Central memory CD8-positive, alpha-beta T cell (primary cell): ENCODE results near the gene NPRL2.

Experiments used
- ATAC-seq: fragments of 150-1000 bp; cut with Tn5 transposase; replicated peaks from 2 replicates; pipeline ENCODE4 v1.10.0; 2022; ENCODE audit warnings: mild to moderate bottlenecking, moderate FRiP score, moderate number of reproducible peaks; ENCODE audit not compliant: poor library complexity, severe bottlenecking; ENCODE audit errors: extremely low read depth
- DNase-seq, 2 donors: peaks; one replicate each; pipeline ENCODE4 v3.0.0; 2021; ENCODE audit warnings: low spot score in 2 of 2
- H3K27ac Mint-ChIP-seq: one replicate; pipeline ENCODE4 v1.8.0; 2022; ENCODE audit warnings: low read depth, mild to moderate bottlenecking, moderate library complexity, mixed read lengths
- H3K27me3 Mint-ChIP-seq: one replicate; pipeline ENCODE4 v1.8.0; 2022; ENCODE audit warnings: mixed read lengths
- H3K36me3 Mint-ChIP-seq: one replicate; pipeline ENCODE4 v1.8.0; 2022; ENCODE audit warnings: mild to moderate bottlenecking, moderate library complexity, mixed read lengths; ENCODE audit not compliant: insufficient read depth
- H3K4me1 Mint-ChIP-seq: one replicate; pipeline ENCODE4 v1.8.0; 2022; ENCODE audit warnings: mixed read lengths
- H3K4me3 Mint-ChIP-seq: one replicate; pipeline ENCODE4 v1.8.0; 2022; ENCODE audit warnings: mild to moderate bottlenecking, moderate library complexity, mixed read lengths
- H3K9me3 Mint-ChIP-seq: one replicate; pipeline ENCODE4 v1.8.0; 2022; ENCODE audit warnings: mixed read lengths

Gene NPRL2

GRCh38 chr3:50382722-50383121, 32.1 kb upstream of the NPRL2 start:
- DNase-seq, result no peak
- Mint-ChIP-seq H3K4me3 (no peak overlapping the region), H3K27ac (no peak overlapping the region), H3K27me3 (no peaks in the 10 kb centered on the region), H3K4me1 (no peaks in the 10 kb centered on the region), H3K36me3 (peaks cover 2% of the 10 kb centered on the region), H3K9me3 (no peaks in the 10 kb centered on the region)
- ATAC-seq, result no peak

GRCh38 chr3:50381383-50381782, 30.8 kb upstream of the NPRL2 start:
- no peaks in the 10 kb centered on the region for H3K4me1 Mint-ChIP-seq
- H3K4me3 Mint-ChIP-seq, result no peak overlapping the region
- no peak for ATAC-seq

DNA sequence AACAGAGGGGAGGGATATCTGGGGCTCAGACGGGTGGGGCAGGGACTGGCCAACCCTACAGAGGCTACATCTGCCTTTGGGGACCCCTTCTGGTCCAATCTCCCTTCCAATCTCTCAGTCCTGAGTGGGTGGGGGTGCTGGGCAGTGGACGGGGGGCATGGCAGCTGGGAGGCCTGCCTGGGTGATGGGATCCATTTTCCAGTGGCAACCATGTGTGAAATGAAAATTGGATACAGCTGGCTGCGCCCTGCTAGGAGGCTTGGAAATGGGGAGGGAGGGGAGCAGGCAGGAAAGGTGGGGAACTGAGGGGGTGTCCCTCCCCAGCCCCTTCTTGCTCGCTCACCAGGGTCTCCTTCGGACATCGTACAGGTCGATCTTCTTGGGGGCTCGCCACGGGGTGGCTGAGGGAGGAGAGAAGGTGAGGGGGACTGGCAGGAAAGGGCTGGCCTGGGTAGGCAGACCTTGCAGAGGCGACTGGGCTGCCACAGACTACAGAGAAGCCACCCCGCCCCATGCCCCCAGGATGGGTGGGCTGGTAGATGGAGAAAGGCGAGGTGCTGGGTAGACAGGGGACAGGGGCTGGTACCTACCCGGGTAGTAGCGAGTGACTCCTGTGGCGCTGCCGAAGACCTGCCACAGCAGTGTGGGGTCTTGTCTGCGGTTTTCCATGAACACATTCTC, 30.0 kb upstream of the NPRL2 start:
- Mint-ChIP-seq H3K36me3 (peaks cover 2% of the 10 kb centered on the region), H3K4me3 (no peak overlapping the region)
- no peak for ATAC-seq

More at GRCh38 chr3:50381383-50381782, 30.8 kb upstream of the NPRL2 start:
- Mint-ChIP-seq H3K27me3 (no peaks in the 10 kb centered on the region), H3K9me3 (no peaks in the 10 kb centered on the region), H3K27ac (no peak overlapping the region), H3K36me3 (peaks cover 2% of the 10 kb centered on the region)
- DNase-seq, result no peak

GRCh38 chr3:50378757-50379156, 28.2 kb upstream of the NPRL2 start:
- H3K4me1 Mint-ChIP-seq, result peaks cover under 1% of the 10 kb centered on the region
- DNase-seq, result no peak
- H3K27me3 Mint-ChIP-seq, result no peaks in the 10 kb centered on the region
- no peak for ATAC-seq
- no peaks in the 10 kb centered on the region for H3K36me3 Mint-ChIP-seq
- no peak overlapping the region for H3K4me3 Mint-ChIP-seq
- H3K9me3 Mint-ChIP-seq, result no peaks in the 10 kb centered on the region
- H3K27ac Mint-ChIP-seq, result no peak overlapping the region

More for the DNA sequence above, 30.0 kb upstream of the NPRL2 start:
- no peaks in the 10 kb centered on the region for H3K9me3 Mint-ChIP-seq
- no peak for DNase-seq
- no peaks in the 10 kb centered on the region for H3K27me3 Mint-ChIP-seq
- no peak overlapping the region for H3K27ac Mint-ChIP-seq
- H3K4me1 Mint-ChIP-seq, result no peaks in the 10 kb centered on the region

- Mint-ChIP-seq H3K9me3 (no peaks in the 10 kb centered on the region), H3K4me3 (no peak overlapping the region), H3K27ac (no peak overlapping the region), H3K27me3 (no peaks in the 10 kb centered on the region), H3K4me1 (peaks cover 8% of the 10 kb centered on the region), H3K36me3 (no peaks in the 10 kb centered on the region)
- ATAC-seq (no peak), DNase-seq (no peak)
Observed at GRCh38 chr3:50378024-50378423, 27.4 kb upstream of the NPRL2 start.

DNA sequence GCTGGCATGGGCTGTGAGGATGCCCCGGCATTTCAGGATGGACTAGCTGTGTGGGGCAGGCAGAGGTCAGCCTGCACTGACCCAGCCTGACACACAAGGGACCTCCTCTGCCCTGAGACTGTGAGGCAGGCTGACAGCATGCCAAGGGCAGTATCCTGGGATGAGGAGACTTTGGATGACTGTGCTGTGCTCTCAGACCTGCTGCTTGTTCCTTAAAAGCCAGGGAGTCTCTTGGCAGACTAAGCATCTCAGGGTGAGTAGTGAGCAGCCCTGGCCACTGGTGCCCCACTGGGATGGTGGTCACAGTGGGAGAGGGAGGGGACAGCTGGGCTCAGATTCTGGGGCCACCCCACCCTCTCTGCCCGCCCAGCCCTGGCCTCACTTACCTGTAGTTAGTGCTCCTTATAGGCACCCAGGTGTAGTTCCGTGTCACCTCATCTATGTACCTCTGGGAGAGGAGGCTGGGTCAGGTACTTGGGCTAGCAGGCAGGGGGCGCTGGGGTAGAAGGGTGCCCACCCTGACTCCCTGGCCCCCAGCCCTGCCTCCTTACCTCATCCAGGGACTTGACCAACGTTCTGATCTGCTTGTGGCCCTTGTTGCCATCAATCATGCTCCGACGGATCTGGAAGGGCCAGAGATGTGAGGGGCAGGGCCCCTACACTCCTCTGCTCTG, 24.8 kb upstream of the NPRL2 start:
- H3K27me3 Mint-ChIP-seq, result no peaks in the 10 kb centered on the region
- H3K27ac Mint-ChIP-seq, result peak overlapping the region; percentile 19
- peaks cover 14% of the 10 kb centered on the region for H3K4me1 Mint-ChIP-seq
- no peak for DNase-seq
- no peaks in the 10 kb centered on the region for H3K9me3 Mint-ChIP-seq
- H3K4me3 Mint-ChIP-seq, result no peak overlapping the region
- no peaks in the 10 kb centered on the region for H3K36me3 Mint-ChIP-seq
- no peak for ATAC-seq

DNA sequence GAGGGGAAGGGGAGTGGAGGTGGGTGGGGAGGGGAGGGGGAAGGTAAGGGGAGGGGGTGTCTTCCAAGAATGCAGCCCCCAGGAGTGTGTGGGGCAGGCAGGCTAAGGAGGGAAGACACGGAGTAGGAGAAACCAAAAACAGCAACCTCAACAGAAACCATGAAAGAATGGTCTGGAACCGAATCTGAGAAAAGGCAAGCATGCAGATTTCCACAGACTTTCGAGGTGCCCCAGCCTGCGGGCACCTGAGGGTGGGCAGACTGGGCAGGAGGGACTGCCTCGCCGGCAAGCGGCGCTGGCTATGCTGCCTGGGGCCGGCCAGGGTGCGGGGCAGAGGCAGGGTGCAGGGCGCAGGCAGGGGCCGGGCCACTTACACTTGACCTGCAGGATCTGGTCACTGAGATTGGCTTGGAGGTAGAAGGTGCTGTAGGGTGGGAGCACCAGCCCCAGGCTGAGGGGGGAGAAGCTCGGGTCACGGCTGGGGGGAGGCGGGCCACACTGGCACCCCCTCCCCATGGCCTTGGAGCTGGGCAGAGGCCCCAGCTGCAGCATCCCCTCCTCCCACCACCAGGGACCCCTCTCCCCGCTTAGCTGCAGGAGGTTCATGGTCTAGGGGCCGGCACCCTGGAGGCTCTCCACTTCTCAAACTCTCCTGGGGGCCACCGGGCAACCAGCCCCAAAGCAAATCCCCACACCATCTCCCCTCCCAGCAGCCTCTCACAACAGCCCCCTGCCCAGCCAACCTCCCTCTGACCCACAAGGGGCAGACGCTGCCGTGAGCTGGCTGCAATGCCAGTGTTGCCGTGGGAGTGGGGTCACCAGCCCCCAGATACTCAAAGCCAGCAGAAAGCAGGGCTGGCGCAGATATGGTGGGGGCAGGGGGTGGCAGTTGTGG, 24.0 kb upstream of the NPRL2 start:
- DNase-seq, result no peak
- H3K4me1 Mint-ChIP-seq, result peaks cover 14% of the 10 kb centered on the region

GRCh38 chr3:50373146-50374051, 22.8 kb upstream of the NPRL2 start:
- peak overlapping the region; percentile 41 for H3K27ac Mint-ChIP-seq
- H3K36me3 Mint-ChIP-seq, result no peaks in the 10 kb centered on the region
- peaks cover 22% of the 10 kb centered on the region for H3K4me1 Mint-ChIP-seq
- H3K9me3 Mint-ChIP-seq, result no peaks in the 10 kb centered on the region
- H3K27me3 Mint-ChIP-seq, result no peaks in the 10 kb centered on the region
- ATAC-seq (no peak), DNase-seq (no peak)
- no peak overlapping the region for H3K4me3 Mint-ChIP-seq

More for the DNA sequence above, 24.0 kb upstream of the NPRL2 start:
- no peaks in the 10 kb centered on the region for H3K36me3 Mint-ChIP-seq
- ATAC-seq, result no peak
- no peak overlapping the region for H3K4me3 Mint-ChIP-seq
- no peak overlapping the region for H3K27ac Mint-ChIP-seq
- H3K27me3 Mint-ChIP-seq, result no peaks in the 10 kb centered on the region
- no peaks in the 10 kb centered on the region for H3K9me3 Mint-ChIP-seq

DNA sequence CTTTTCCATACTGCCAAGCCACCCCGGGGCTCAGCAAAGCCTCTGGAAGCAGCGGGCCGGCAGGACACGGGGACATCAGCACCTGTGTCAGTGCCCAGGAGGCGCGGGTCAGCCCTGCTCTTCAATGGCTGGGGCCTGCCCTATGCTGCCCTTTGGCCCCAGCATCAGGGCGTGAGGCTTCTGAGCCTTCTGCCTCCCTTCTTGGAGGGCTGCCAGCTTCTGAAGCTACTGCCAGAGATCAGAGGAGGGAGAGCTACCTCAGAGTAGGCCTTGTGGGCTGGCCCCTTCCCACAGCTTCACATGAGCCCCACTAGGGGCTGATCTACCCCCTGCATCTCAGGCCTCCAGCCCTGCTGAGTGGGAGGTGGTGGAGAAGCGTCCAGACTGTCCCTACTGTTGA, 21.8 kb upstream of the NPRL2 start:
- Mint-ChIP-seq H3K27ac (peak overlapping the region; percentile 78), H3K4me1 (peaks cover 28% of the 10 kb centered on the region), H3K36me3 (peaks cover under 1% of the 10 kb centered on the region), H3K4me3 (no peak overlapping the region), H3K9me3 (no peaks in the 10 kb centered on the region), H3K27me3 (no peaks in the 10 kb centered on the region)
- ATAC-seq, result no peak
- DNase-seq, result no peak

DNA sequence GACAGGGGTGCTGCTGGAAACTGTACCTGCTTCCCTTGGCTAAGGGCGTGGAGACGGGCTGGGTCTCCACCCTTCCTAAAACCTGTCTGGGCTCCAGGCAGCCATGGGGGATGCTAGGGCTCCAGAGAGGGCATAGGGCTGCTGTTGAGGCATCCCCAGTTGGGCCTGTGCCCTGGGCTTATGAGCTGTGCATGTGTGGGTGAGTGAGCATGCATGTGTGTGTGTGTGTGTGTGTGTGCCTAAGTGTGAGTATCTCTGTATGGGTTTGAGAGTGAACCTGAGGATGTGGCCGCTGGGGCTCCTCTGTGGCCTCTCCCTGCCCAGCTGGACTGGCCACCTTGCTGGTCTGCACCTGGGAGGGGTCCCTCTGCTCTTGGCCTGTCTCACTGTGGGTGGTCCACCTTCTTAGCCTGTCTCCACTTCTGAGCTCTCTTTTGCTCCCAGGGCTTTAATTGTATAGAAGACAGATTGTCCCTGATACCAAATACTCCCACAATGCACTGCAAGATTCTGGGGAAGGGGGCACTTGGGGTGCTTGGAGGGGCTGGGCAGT, 20.6 kb upstream of the NPRL2 start:
- ATAC-seq (no peak), DNase-seq (no peak)
- H3K36me3 Mint-ChIP-seq, result peaks cover 3% of the 10 kb centered on the region
- H3K27ac Mint-ChIP-seq, result no peak overlapping the region
- no peaks in the 10 kb centered on the region for H3K9me3 Mint-ChIP-seq
- no peak overlapping the region for H3K4me3 Mint-ChIP-seq
- no peaks in the 10 kb centered on the region for H3K27me3 Mint-ChIP-seq
- peaks cover 34% of the 10 kb centered on the region for H3K4me1 Mint-ChIP-seq

DNA sequence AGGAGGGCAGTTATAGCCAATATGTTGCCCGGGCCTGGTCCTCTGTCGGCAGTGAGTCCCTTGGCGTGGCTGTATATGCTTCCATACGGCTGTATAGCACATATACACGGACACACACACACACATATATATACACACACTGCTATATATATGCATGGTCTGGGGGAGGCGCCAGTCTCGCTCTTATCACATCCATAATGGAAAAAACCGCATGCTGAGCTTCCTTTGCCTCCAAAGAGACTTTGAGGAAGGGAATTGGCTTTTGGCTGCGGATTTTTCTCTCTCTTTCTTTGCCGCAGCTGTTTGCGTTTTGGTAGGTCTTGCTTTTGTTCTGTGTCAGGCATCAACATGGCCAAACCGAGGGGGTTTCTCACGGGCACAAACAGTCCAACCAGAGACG, 20.0 kb upstream of the NPRL2 start:
- ATAC-seq (no peak), DNase-seq (no peak)
- H3K36me3 Mint-ChIP-seq, result peaks cover 3% of the 10 kb centered on the region
- no peaks in the 10 kb centered on the region for H3K9me3 Mint-ChIP-seq
- no peak overlapping the region for H3K27ac Mint-ChIP-seq
- H3K4me1 Mint-ChIP-seq, result peaks cover 40% of the 10 kb centered on the region
- H3K27me3 Mint-ChIP-seq, result no peaks in the 10 kb centered on the region
- H3K4me3 Mint-ChIP-seq, result no peak overlapping the region
